ENCODE data around the gene TNFRSF11A. TPM values are rescaled to one million over a fixed set of nuclear protein-coding genes. Genes with fewer than 3 reads are reported as not detected.

TNFRSF11A gene
- total RNA-seq, 1 donor from 2014 or later, result 0.75 TPM

- Histone ChIP-seq H3K9me3 (ENCODE audit: insufficient read depth, low read depth, low read length) (no peaks in the 10 kb centered on the region), H3K27ac (ENCODE audit: low read depth, low read length) (no peak overlapping the region), H3K4me2 (ENCODE audit: low read length) (no peak overlapping the region), H4K20me1 (ENCODE audit: insufficient read depth, low read length) (no peaks in the 10 kb centered on the region), H3K4me3 (ENCODE audit: insufficient read depth, low read depth, low read length) (no peak overlapping the region), H3K4me1 (ENCODE audit: insufficient read depth, low read length) (no peaks in the 10 kb centered on the region), H3K9ac (ENCODE audit: low read length) (no peak overlapping the region), H3K27me3 (ENCODE audit: insufficient read depth, low read length) (peaks cover 5% of the 10 kb centered on the region), H2AFZ (ENCODE audit: low read depth, low read length) (no peak overlapping the region), H3K36me3 (ENCODE audit: insufficient read depth, low read length) (no peaks in the 10 kb centered on the region), H3K79me2 (ENCODE audit: insufficient read depth, low read length) (no peaks in the 10 kb centered on the region)
- Mint-ChIP-seq H3K27ac (ENCODE audit: unreplicated experiment) (no peak overlapping the region), H3K36me3 (ENCODE audit: low read depth, unreplicated experiment) (peaks cover 3% of the 10 kb centered on the region), H3K27me3 (ENCODE audit: low read depth, unreplicated experiment) (no peaks in the 10 kb centered on the region), H3K4me1 (ENCODE audit: low read depth, unreplicated experiment) (peaks cover 3% of the 10 kb centered on the region), H3K4me3 (ENCODE audit: unreplicated experiment) (no peak overlapping the region), H3K9me3 (ENCODE audit: unreplicated experiment) (peaks cover 7% of the 10 kb centered on the region)
- TF ChIP-seq, protein P1, sequence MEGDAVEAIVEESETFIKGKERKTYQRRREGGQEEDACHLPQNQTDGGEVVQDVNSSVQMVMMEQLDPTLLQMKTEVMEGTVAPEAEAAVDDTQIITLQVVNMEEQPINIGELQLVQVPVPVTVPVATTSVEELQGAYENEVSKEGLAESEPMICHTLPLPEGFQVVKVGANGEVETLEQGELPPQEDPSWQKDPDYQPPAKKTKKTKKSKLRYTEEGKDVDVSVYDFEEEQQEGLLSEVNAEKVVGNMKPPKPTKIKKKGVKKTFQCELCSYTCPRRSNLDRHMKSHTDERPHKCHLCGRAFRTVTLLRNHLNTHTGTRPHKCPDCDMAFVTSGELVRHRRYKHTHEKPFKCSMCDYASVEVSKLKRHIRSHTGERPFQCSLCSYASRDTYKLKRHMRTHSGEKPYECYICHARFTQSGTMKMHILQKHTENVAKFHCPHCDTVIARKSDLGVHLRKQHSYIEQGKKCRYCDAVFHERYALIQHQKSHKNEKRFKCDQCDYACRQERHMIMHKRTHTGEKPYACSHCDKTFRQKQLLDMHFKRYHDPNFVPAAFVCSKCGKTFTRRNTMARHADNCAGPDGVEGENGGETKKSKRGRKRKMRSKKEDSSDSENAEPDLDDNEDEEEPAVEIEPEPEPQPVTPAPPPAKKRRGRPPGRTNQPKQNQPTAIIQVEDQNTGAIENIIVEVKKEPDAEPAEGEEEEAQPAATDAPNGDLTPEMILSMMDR (IDR thresholded peaks at IDR 0.05; ENCODE audit: insufficient read depth, low read depth, low read length), result no peak
- TF ChIP-seq EZH2 (IDR thresholded peaks at IDR 0.05; ENCODE audit: insufficient read depth, low read length), result no peak
- no peak for DNase-seq (ENCODE audit: low read depth)
- FAIRE-seq, result no peak
These were observed 71.3 kb downstream of the TNFRSF11A start for GRCh38 chr18:62396381-62396780.

- Histone ChIP-seq H3K4me2 (ENCODE audit: low read length) (no peak overlapping the region), H3K36me3 (ENCODE audit: insufficient read depth, low read length) (no peaks in the 10 kb centered on the region), H3K4me3 (ENCODE audit: insufficient read depth, low read depth, low read length) (no peak overlapping the region), H3K27ac (ENCODE audit: low read depth, low read length) (no peak overlapping the region), H3K9ac (ENCODE audit: low read length) (no peak overlapping the region), H2AFZ (ENCODE audit: low read depth, low read length) (no peak overlapping the region), H4K20me1 (ENCODE audit: insufficient read depth, low read length) (no peaks in the 10 kb centered on the region), H3K4me1 (ENCODE audit: insufficient read depth, low read length) (no peaks in the 10 kb centered on the region), H3K79me2 (ENCODE audit: insufficient read depth, low read length) (no peaks in the 10 kb centered on the region), H3K27me3 (ENCODE audit: insufficient read depth, low read length) (peaks cover 5% of the 10 kb centered on the region), H3K9me3 (ENCODE audit: insufficient read depth, low read depth, low read length) (no peaks in the 10 kb centered on the region)
- Mint-ChIP-seq H3K4me1 (ENCODE audit: low read depth, unreplicated experiment) (peaks cover 3% of the 10 kb centered on the region), H3K27me3 (ENCODE audit: low read depth, unreplicated experiment) (no peaks in the 10 kb centered on the region), H3K9me3 (ENCODE audit: unreplicated experiment) (peaks cover 7% of the 10 kb centered on the region), H3K4me3 (ENCODE audit: unreplicated experiment) (no peak overlapping the region), H3K27ac (ENCODE audit: unreplicated experiment) (no peak overlapping the region), H3K36me3 (ENCODE audit: low read depth, unreplicated experiment) (peaks cover 3% of the 10 kb centered on the region)
- TF ChIP-seq, protein P1 (IDR thresholded peaks at IDR 0.05; ENCODE audit: insufficient read depth, low read depth, low read length), result no peak
- no peak for FAIRE-seq
- no peak for DNase-seq (ENCODE audit: low read depth)
These were observed 71.9 kb downstream of the TNFRSF11A start for GRCh38 chr18:62396967-62397366.

- Mint-ChIP-seq H3K9me3 (ENCODE audit: unreplicated experiment) (peaks cover 10% of the 10 kb centered on the region), H3K27me3 (ENCODE audit: low read depth, unreplicated experiment) (no peaks in the 10 kb centered on the region), H3K4me1 (ENCODE audit: low read depth, unreplicated experiment) (peaks cover 3% of the 10 kb centered on the region), H3K27ac (ENCODE audit: unreplicated experiment) (no peak overlapping the region), H3K36me3 (ENCODE audit: low read depth, unreplicated experiment) (peaks cover 3% of the 10 kb centered on the region), H3K4me3 (ENCODE audit: unreplicated experiment) (no peak overlapping the region)
- Histone ChIP-seq H3K36me3 (ENCODE audit: insufficient read depth, low read length) (no peaks in the 10 kb centered on the region), H3K79me2 (ENCODE audit: insufficient read depth, low read length) (no peaks in the 10 kb centered on the region), H2AFZ (ENCODE audit: low read depth, low read length) (no peak overlapping the region), H3K4me1 (ENCODE audit: insufficient read depth, low read length) (no peaks in the 10 kb centered on the region), H3K9me3 (ENCODE audit: insufficient read depth, low read depth, low read length) (no peaks in the 10 kb centered on the region), H4K20me1 (ENCODE audit: insufficient read depth, low read length) (no peaks in the 10 kb centered on the region), H3K4me3 (ENCODE audit: insufficient read depth, low read depth, low read length) (no peak overlapping the region), H3K27ac (ENCODE audit: low read depth, low read length) (no peak overlapping the region), H3K4me2 (ENCODE audit: low read length) (no peak overlapping the region), H3K27me3 (ENCODE audit: insufficient read depth, low read length) (peaks cover 5% of the 10 kb centered on the region), H3K9ac (ENCODE audit: low read length) (no peak overlapping the region)
- no peak for FAIRE-seq
- no peak for TF ChIP-seq EZH2 (IDR thresholded peaks at IDR 0.05; ENCODE audit: insufficient read depth, low read length)
- TF ChIP-seq, protein P1 (IDR thresholded peaks at IDR 0.05; ENCODE audit: insufficient read depth, low read depth, low read length), result no peak
- no peak for DNase-seq (ENCODE audit: low read depth)
These were observed 73.2 kb downstream of the TNFRSF11A start for GRCh38 chr18:62398291-62398690.

All from astrocyte (in vitro differentiated cells and primary cell).